RWPE1 (cell line): Measurements from ENCODE around the gene TEAD2.
"Not testable (repeated sequence)": the region's sequence is repeated elsewhere in the genome, so short reads cannot be mapped to it uniquely, and the experiment has no call there.

Experiments used
- CTCF ChIA-PET: fragments of 350-600 bp; sonication (Branson Sonifier 250); formaldehyde crosslinking; extraction: SDS; loops from one replicate; lab custom pipeline; 2021; lab: Yijun Ruan, JAX
- POLR2A ChIA-PET: fragments of 400-600 bp; formaldehyde crosslinking; extraction: SDS; loops from one replicate; lab custom pipeline; 2020; ENCODE audit warnings: antibody characterized with exemption; ENCODE audit not compliant: low non-redundant PET; lab: Yijun Ruan, JAX
- DNase-seq: peaks from one replicate; pipeline ENCODE4 v3.0.0; 2012; ENCODE audit warnings: low spot score
- H3K27ac ChIP-seq: fragments of 450-650 bp; 2 replicates; pipeline ENCODE4 v1.5.1; 2017
- TF ChIP-seq, protein P1 (sequence below): fragments of 450-650 bp; conservative IDR thresholded peaks from 2 replicates; pipeline ENCODE4 v1.5.1; 2017; ENCODE audit warnings: low read depth, mild to moderate bottlenecking

Gene TEAD2

DNA sequence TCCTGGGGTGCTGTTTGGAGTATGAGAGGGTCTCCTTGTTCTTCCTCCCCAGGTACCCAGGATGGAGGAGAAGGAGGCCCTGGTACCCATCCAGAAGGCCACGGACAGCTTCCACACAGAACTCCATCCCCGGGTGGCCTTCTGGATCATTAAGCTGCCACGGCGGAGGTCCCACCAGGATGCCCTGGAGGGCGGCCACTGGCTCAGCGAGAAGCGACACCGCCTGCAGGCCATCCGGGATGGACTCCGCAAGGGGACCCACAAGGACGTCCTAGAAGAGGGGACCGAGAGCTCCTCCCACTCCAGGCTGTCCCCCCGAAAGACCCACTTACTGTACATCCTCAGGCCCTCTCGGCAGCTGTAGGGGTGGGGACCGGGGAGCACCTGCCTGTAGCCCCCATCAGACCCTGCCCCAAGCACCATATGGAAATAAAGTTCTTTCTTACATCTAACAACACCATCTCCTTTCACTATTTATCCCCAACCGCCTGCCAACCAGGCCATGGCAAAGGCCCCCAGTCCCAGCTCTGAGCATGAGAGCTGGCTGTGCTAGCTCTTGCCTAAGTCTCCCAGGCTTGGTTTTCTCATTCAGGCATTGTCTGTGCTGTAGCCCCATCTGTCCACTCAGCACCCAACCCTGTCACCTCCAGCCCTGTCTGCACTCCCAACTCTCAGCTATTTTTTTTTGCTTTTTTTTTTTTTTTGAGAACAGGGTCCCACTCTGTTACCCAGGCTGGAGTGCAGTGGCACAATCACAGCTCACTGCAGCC is 12.6 kb upstream of the TEAD2 start:
- TF ChIP-seq, protein P1, sequence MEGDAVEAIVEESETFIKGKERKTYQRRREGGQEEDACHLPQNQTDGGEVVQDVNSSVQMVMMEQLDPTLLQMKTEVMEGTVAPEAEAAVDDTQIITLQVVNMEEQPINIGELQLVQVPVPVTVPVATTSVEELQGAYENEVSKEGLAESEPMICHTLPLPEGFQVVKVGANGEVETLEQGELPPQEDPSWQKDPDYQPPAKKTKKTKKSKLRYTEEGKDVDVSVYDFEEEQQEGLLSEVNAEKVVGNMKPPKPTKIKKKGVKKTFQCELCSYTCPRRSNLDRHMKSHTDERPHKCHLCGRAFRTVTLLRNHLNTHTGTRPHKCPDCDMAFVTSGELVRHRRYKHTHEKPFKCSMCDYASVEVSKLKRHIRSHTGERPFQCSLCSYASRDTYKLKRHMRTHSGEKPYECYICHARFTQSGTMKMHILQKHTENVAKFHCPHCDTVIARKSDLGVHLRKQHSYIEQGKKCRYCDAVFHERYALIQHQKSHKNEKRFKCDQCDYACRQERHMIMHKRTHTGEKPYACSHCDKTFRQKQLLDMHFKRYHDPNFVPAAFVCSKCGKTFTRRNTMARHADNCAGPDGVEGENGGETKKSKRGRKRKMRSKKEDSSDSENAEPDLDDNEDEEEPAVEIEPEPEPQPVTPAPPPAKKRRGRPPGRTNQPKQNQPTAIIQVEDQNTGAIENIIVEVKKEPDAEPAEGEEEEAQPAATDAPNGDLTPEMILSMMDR: no peak
- ChIA-PET POLR2A (interaction anchor here (0.7 kb wide), 1 partner anchor 13 kb away, joined by 3 read pairs; no protein-coding TSS in a partner anchor), CTCF (interaction anchor here (0.5 kb wide), 1 partner anchor 195 kb away, joined by 3 read pairs; no protein-coding TSS in a partner anchor)
- no peak for DNase-seq
- no peak overlapping the region for H3K27ac ChIP-seq

DNA sequence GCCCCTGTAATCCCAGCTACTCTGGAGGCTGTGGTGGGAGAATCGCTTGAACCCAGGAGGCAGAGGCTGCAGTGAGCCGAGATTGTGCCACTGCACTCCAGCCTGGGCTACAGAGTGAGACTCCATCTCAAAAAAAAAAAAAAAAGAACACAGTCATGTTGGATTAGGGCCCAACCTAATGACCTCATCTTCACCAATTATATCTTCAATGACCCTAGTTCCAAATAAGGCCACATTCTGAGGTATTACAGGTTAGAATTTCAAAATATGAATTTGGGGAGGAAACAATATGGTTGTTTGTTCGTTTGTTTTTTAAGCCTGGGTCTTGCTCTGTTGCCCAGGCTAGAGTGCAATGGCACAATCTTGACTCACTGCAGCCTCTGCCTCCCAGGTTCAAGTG is 11.0 kb upstream of the TEAD2 start:
- CTCF ChIA-PET, POLR2A ChIA-PET, H3K27ac ChIP-seq, DNase-seq: not testable (repeated sequence)

DNA sequence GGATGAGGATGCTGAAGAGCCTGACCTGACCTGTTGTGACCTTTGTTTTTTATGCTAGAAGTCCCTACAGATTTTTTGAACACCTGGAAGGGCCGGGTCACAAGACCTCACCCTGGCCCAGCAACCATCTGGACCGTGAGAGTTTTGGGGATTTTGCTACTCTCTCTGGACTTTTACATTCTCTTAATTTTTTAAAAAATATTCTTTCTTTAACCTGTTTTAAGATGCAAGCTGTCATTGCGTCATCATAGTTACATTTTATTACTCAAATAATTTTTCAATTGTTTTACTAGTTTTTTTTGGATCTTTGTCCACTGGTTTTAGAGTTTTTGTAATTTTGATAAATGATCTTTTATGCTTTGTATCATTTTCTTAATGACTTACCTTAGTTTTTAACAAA is 9.0 kb upstream of the TEAD2 start:
- ChIA-PET CTCF (no interaction called here), POLR2A (no interaction called here)
- DNase-seq: no peak
- TF ChIP-seq, protein P1: no peak
- no peak overlapping the region for H3K27ac ChIP-seq

DNA sequence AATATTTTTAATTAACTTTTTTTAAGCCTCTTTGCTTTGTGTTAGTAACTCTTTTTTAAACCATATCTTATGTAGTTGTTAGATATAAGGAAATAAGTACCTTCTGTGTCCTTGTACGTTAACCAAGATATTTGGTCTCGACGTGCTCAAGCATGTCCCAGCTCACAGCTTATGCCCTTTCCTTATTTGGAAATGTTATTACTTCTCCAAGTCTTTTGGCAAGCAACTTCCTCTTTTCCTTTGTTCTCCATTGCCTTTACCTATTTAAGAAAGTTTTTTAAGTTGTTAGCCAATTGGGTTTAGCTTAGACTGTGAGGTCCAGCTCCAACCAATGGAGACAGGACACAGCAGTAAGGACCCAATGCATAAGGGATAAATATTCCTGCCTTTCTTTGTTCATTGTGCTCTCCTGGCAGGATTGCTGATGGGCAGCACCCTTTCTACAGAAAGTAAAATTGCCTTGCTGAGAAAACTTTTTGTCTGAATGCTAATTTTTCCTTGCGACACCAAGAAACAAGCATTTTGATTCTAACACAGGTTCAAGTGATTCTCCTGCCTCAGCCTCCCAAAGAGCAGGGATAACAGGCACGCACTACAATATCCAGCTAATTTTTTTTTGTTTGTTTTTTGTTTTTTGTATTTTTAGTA is 6.6 kb upstream of the TEAD2 start:
- CTCF ChIA-PET: no interaction called here
- POLR2A ChIA-PET: no interaction called here
- TF ChIP-seq, protein P1: no peak
- no peak overlapping the region for H3K27ac ChIP-seq
- no peak for DNase-seq

DNA sequence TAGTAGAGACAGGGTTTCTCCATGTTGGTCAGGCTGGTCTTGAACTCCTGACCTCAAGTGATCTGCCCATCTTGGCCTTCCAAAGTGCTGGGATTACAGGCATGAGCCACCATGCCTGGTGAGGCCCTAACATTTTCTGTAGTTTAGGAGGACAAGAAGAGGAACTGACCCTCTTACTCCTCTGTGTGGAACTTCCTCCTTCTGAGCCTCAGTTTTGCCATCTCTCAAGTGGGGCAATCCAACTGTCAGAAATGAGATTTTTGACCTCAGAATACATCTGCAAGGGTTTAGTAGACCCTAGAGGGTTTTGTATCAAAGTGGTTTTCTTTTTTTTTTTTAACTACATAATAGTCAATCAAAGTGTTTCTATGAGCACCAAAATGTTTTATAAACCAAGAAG is 3.9 kb upstream of the TEAD2 start:
- TF ChIP-seq, protein P1: no peak
- CTCF ChIA-PET: no interaction called here
- no peak overlapping the region for H3K27ac ChIP-seq
- no peak for DNase-seq
- POLR2A ChIA-PET: no interaction called here

DNA sequence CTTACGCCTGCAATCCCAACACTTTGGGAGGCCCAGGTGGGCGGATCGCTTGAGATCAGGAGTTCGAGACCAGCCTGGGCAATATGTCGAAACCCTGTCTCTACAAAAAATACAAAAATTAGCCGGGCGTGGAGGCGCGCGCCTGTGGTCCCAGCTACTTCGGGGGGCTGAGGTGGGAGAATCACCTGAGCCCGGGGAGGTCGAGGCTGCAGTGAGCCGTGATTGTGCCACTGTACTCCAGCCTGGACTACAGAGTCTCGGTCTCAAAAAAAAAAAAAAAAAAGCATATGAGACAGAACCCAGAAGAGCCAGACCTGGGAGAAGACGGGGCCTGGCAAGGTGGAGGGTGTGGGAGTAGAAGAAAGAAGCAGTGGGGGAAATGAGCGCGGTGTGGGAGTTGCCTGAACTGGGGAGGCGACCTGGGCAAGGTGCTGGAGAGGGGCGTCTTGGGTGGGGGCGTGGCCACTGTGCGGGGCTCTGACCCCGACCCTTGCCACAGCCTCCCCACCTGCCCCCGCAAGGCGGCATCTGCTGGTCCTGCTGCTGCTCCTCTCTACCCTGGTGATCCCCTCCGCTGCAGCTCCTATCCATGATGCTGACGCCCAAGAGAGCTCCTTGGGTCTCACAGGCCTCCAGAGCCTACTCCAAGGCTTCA is 2.0 kb upstream of the TEAD2 start:
- POLR2A ChIA-PET: no interaction called here
- CTCF ChIA-PET: no interaction called here
- H3K27ac ChIP-seq: peak overlapping the region; percentile 88
- TF ChIP-seq, protein P1: no peak
- DNase-seq: no peak
